ENCODE measurements around the gene GPBP1L1. TPM values are rescaled to one million over a fixed set of nuclear protein-coding genes. Genes with fewer than 3 reads are reported as not detected.

Gene GPBP1L1
- total and polyA plus RNA-seq, 2 of the 13 experiments (the other 11 are each of a cell fraction or from before 2014, with no cell fraction given): 45.9 to 86.1 TPM

DNA sequence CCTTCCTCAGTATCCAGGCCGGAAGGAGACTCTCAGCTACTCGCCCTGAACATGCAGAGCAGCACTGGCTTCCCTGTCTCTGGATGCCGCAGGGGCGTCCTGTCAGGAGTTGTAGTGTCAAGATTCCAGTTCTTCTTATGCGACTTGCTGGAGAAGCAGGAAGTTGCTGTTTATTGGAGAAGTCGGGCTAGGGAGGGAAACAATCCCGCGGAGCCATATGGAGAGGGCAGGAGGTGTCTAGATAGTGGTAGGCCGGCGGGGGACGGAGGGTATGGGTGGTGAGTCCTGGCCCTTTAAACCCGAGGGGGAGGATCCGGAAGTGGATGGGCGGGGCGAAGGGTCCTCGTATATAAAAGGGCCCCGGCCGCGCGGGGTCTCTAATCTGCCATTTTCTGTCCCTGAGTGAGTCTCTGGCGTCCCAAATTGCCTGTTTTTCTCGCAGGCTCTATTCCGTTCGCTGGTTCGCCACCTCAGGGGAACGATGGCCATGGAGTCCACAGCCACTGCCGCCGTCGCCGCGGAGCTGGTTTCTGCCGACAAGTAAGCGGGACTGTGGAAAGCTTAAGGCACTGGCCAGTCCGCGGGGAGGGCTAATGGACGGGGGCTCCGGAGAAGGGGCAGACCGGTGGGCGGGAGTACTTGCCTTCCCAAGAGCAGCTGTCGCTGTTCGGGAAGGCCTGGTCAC lies 102.5 kb downstream of the GPBP1L1 start, which contains the start of gene NASP (continued):
- TF ChIP-seq ZNF616 (CRISPR knock-in tag; IDR thresholded peaks at IDR 0.05; ENCODE audit: low read depth) (no peak), MATR3 (CRISPR knock-in tag; IDR thresholded peaks at IDR 0.05) (no peak), ZSCAN25 (CRISPR knock-in tag; IDR thresholded peaks at IDR 0.05) (peak; percentile 69; the same call in 1 of the 2 replicates), ARNT2 (CRISPR knock-in tag; IDR thresholded peaks at IDR 0.05; ENCODE audit: low read depth) (no peak), TBP (CRISPR knock-in tag; IDR thresholded peaks at IDR 0.05) (no peak), AKAP8 (CRISPR knock-in tag; IDR thresholded peaks at IDR 0.05) (no peak), ZC3H13 (CRISPR knock-in tag; IDR thresholded peaks at IDR 0.05) (peak; percentile 88), HHEX (CRISPR knock-in tag; IDR thresholded peaks at IDR 0.05) (no peak), CEBPG (CRISPR knock-in tag; IDR thresholded peaks at IDR 0.05) (no peak), ZNF607 (CRISPR knock-in tag; IDR thresholded peaks at IDR 0.05; ENCODE audit: borderline replicate concordance) (peak; percentile 66; the same call in 1 of the 2 replicates), IKZF1 (IDR thresholded peaks at IDR 0.05) (no peak), POLR2A (IDR thresholded peaks at IDR 0.05; ENCODE audit: insufficient read depth in 1 of 2, low read depth in 2 of 2, low read length in 2 of 2) (peak; percentile 95 to 99), ZNF44 (CRISPR knock-in tag; IDR thresholded peaks at IDR 0.05) (no peak; the same call in 1 of the 2 replicates), NFE2L1 (CRISPR knock-in tag; IDR thresholded peaks at IDR 0.05; ENCODE audit: borderline replicate concordance) (no peak), ZNF644 (CRISPR knock-in tag; IDR thresholded peaks at IDR 0.05; ENCODE audit: low read depth) (no peak), SOX13 (IDR thresholded peaks at IDR 0.05) (no peak), SOX13 (CRISPR knock-in tag; conservative IDR thresholded peaks at IDR 0.05 in 1 of 2, IDR thresholded peaks at IDR 0.05 in 1 of 2) (no peak), ZKSCAN8 (CRISPR knock-in tag; IDR thresholded peaks at IDR 0.05; ENCODE audit: borderline replicate concordance) (no peak), ZNF432 (CRISPR knock-in tag; IDR thresholded peaks at IDR 0.05; ENCODE audit: borderline replicate concordance) (no peak), SIN3B (IDR thresholded peaks at IDR 0.05; ENCODE audit: low read length) (no peak), NPAS2 (CRISPR knock-in tag; IDR thresholded peaks at IDR 0.05; ENCODE audit: borderline replicate concordance) (no peak), HMGA1 (CRISPR knock-in tag; conservative IDR thresholded peaks at IDR 0.05) (no peak), TMF1 (CRISPR knock-in tag; IDR thresholded peaks at IDR 0.05; ENCODE audit: low read depth) (no peak; the same call in 1 of the 2 replicates)
- TF ChIP-seq, protein P1, sequence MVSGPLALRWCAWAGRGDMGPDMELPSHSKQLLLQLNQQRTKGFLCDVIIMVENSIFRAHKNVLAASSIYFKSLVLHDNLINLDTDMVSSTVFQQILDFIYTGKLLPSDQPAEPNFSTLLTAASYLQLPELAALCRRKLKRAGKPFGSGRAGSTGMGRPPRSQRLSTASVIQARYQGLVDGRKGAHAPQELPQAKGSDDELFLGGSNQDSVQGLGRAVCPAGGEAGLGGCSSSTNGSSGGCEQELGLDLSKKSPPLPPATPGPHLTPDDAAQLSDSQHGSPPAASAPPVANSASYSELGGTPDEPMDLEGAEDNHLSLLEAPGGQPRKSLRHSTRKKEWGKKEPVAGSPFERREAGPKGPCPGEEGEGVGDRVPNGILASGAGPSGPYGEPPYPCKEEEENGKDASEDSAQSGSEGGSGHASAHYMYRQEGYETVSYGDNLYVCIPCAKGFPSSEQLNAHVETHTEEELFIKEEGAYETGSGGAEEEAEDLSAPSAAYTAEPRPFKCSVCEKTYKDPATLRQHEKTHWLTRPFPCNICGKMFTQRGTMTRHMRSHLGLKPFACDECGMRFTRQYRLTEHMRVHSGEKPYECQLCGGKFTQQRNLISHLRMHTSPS (CRISPR knock-in tag; IDR thresholded peaks at IDR 0.05; ENCODE audit: low read depth): no peak
- TF ChIP-seq, protein P2, sequence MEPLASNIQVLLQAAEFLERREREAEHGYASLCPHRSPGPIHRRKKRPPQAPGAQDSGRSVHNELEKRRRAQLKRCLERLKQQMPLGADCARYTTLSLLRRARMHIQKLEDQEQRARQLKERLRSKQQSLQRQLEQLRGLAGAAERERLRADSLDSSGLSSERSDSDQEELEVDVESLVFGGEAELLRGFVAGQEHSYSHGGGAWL (CRISPR knock-in tag; IDR thresholded peaks at IDR 0.05): peak; percentile 28; the same call in 1 of the 2 replicates
- TF ChIP-seq, protein P3, sequence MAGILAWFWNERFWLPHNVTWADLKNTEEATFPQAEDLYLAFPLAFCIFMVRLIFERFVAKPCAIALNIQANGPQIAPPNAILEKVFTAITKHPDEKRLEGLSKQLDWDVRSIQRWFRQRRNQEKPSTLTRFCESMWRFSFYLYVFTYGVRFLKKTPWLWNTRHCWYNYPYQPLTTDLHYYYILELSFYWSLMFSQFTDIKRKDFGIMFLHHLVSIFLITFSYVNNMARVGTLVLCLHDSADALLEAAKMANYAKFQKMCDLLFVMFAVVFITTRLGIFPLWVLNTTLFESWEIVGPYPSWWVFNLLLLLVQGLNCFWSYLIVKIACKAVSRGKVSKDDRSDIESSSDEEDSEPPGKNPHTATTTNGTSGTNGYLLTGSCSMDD (CRISPR knock-in tag; IDR thresholded peaks at IDR 0.05): no peak
- TF ChIP-seq, protein P4, sequence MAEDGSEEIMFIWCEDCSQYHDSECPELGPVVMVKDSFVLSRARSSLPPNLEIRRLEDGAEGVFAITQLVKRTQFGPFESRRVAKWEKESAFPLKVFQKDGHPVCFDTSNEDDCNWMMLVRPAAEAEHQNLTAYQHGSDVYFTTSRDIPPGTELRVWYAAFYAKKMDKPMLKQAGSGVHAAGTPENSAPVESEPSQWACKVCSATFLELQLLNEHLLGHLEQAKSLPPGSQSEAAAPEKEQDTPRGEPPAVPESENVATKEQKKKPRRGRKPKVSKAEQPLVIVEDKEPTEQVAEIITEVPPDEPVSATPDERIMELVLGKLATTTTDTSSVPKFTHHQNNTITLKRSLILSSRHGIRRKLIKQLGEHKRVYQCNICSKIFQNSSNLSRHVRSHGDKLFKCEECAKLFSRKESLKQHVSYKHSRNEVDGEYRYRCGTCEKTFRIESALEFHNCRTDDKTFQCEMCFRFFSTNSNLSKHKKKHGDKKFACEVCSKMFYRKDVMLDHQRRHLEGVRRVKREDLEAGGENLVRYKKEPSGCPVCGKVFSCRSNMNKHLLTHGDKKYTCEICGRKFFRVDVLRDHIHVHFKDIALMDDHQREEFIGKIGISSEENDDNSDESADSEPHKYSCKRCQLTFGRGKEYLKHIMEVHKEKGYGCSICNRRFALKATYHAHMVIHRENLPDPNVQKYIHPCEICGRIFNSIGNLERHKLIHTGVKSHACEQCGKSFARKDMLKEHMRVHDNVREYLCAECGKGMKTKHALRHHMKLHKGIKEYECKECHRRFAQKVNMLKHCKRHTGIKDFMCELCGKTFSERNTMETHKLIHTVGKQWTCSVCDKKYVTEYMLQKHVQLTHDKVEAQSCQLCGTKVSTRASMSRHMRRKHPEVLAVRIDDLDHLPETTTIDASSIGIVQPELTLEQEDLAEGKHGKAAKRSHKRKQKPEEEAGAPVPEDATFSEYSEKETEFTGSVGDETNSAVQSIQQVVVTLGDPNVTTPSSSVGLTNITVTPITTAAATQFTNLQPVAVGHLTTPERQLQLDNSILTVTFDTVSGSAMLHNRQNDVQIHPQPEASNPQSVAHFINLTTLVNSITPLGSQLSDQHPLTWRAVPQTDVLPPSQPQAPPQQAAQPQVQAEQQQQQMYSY (CRISPR knock-in tag; IDR thresholded peaks at IDR 0.05): no peak; the same call in 1 of the 2 replicates
